COR-L47 (cell line): ENCODE measurements around the gene AP4S1.
A peak's percentile ranks its signal among the peaks of the same experiment; 100 is the strongest.
"Not testable (repeated sequence)": the region's sequence is repeated elsewhere in the genome, so short reads cannot be mapped to it uniquely, and the experiment has no call there.

ENCODE experiments used
- DNase-seq: peaks from one replicate; lab custom pipeline; 2025; lab: John Stamatoyannopoulos, UW

AP4S1 gene

GRCh38 chr14:31025367-31026076 is at the start of gene AP4S1:
TSS of gene AP4S1 (plus strand) at chr14:31025649. CDS start at chr14:31066197, 40,548 bp downstream.
- DNase-seq: peak; percentile 47

GRCh38 chr14:30977752-30978151 is 47.7 kb upstream of the AP4S1 start:
- DNase-seq: no peak

- DNase-seq: peak; percentile 71
These were observed 45.2 kb upstream of the AP4S1 start for GRCh38 chr14:30980106-30980704.

GRCh38 chr14:30980980-30981379 is 44.5 kb upstream of the AP4S1 start:
- no peak for DNase-seq

- no peak for DNase-seq
These were observed 42.9 kb upstream of the AP4S1 start for GRCh38 chr14:30982533-30982932.

- DNase-seq: no peak
These were observed 41.6 kb upstream of the AP4S1 start for GRCh38 chr14:30983858-30984257.

- no peak for DNase-seq
These were observed 39.7 kb upstream of the AP4S1 start for GRCh38 chr14:30985796-30986195.

GRCh38 chr14:30988509-30988908 is 36.9 kb upstream of the AP4S1 start:
- no peak for DNase-seq

- DNase-seq: no peak
These were observed 34.7 kb upstream of the AP4S1 start for GRCh38 chr14:30990770-30991169.

- DNase-seq: no peak
These were observed 34.0 kb upstream of the AP4S1 start for GRCh38 chr14:30991408-30991807.

GRCh38 chr14:30993071-30993470 is 32.4 kb upstream of the AP4S1 start:
- DNase-seq: no peak

GRCh38 chr14:30994681-30995620 is 30.5 kb upstream of the AP4S1 start:
- DNase-seq: no peak

GRCh38 chr14:30995689-30996088 is 29.8 kb upstream of the AP4S1 start:
- no peak for DNase-seq

GRCh38 chr14:30996892-30997659 is 28.4 kb upstream of the AP4S1 start:
- DNase-seq: no peak

GRCh38 chr14:30998100-30998706 is 27.2 kb upstream of the AP4S1 start:
- DNase-seq: no peak

- no peak for DNase-seq
These were observed 26.2 kb upstream of the AP4S1 start for GRCh38 chr14:30999038-30999773.

- DNase-seq: no peak
These were observed 24.7 kb upstream of the AP4S1 start for GRCh38 chr14:31000629-31001338.

- no peak for DNase-seq
These were observed 24.1 kb upstream of the AP4S1 start for GRCh38 chr14:31001339-31001658.

- DNase-seq: no peak
These were observed 22.2 kb upstream of the AP4S1 start for GRCh38 chr14:31003284-31003683.

- DNase-seq: not testable (repeated sequence)
These were observed 21.4 kb upstream of the AP4S1 start for GRCh38 chr14:31004007-31004406.
